ENCODE data around the gene ZNF133.
"Not testable (repeated sequence)": the region's sequence is repeated elsewhere in the genome, so short reads cannot be mapped to it uniquely, and the experiment has no call there.

The ZNF133 gene

DNA sequence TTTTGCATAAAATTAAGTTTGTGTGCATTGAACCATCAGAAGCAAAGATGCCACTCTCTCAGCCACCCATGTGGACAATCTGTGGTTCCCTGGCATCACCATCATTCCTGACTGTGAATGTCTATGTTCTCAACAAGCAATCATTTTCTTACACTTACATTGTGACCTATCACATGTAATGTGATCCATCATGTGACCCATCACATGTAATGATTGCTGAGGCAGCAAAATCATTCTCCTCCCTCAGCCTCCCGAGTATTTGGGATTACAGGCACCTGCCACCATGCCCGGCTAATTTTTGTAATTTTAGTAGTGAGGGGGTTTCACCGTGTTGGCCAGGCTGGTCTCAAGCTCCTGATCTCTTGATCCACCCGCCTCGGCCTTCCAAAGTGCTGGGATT lies 22.0 kb upstream of the ZNF133 start:
- no peak for DNase-seq (ENCODE audit: low read depth)
- TF ChIP-seq, protein P1, sequence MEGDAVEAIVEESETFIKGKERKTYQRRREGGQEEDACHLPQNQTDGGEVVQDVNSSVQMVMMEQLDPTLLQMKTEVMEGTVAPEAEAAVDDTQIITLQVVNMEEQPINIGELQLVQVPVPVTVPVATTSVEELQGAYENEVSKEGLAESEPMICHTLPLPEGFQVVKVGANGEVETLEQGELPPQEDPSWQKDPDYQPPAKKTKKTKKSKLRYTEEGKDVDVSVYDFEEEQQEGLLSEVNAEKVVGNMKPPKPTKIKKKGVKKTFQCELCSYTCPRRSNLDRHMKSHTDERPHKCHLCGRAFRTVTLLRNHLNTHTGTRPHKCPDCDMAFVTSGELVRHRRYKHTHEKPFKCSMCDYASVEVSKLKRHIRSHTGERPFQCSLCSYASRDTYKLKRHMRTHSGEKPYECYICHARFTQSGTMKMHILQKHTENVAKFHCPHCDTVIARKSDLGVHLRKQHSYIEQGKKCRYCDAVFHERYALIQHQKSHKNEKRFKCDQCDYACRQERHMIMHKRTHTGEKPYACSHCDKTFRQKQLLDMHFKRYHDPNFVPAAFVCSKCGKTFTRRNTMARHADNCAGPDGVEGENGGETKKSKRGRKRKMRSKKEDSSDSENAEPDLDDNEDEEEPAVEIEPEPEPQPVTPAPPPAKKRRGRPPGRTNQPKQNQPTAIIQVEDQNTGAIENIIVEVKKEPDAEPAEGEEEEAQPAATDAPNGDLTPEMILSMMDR (IDR thresholded peaks at IDR 0.05; ENCODE audit: low read depth, low read length, missing control alignments), result no peak
- in situ Hi-C loops (cut with HindIII; ENCODE audit: low sequenced_read_pairs), result no loop called here
- no peak overlapping the region for H3K4me3 ChIP-seq (ENCODE audit: low read depth, low read length)

DNA sequence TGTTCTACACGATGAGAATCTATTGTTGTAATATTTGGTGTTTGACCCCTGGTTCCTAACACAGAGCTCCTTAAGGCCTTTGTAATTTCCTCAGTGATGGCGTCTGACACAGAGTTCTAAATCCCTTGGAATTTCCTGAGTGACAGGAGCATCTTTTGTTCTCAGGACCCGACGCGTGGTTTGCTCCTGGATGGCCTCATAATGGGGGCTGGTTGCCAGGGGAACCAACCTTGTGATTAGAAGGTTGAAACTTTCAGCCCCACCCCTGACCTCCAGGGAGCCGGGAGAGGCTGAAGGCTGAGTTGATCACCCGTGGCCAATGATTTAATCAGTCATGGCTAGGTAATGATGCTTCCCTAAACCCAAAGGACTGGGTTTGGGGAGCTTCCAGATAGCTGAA lies 20.5 kb upstream of the ZNF133 start:
- in situ Hi-C loops (cut with HindIII; ENCODE audit: low sequenced_read_pairs), result no loop called here
- TF ChIP-seq, protein P1 (IDR thresholded peaks at IDR 0.05; ENCODE audit: low read depth, low read length, missing control alignments), result no peak
- H3K4me3 ChIP-seq (ENCODE audit: low read depth, low read length), result no peak overlapping the region
- DNase-seq (ENCODE audit: low read depth), result no peak

DNA sequence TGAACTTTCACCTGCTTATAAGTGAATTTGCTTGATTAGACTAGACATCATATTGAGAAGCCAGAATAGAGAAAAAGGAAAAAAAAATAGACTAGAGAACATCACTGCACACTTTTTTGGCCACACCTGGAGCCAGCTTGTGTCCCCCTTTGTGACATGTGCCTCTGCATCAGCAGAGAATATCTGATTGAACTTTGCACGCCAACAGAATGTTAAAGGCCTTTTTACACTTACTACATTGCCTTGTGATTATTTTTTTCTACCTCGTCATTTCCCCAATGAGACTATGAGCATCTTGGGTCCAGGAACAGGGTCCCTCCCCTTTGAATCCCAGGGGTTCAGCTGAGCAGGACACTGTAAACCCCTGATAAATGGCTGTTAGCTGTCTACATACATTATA lies 17.2 kb upstream of the ZNF133 start:
- in situ Hi-C loops (cut with HindIII; ENCODE audit: low sequenced_read_pairs), result no loop called here
- H3K4me3 ChIP-seq (ENCODE audit: low read depth, low read length), result no peak overlapping the region
- TF ChIP-seq, protein P1 (IDR thresholded peaks at IDR 0.05; ENCODE audit: low read depth, low read length, missing control alignments), result no peak
- DNase-seq (ENCODE audit: low read depth), result no peak

DNA sequence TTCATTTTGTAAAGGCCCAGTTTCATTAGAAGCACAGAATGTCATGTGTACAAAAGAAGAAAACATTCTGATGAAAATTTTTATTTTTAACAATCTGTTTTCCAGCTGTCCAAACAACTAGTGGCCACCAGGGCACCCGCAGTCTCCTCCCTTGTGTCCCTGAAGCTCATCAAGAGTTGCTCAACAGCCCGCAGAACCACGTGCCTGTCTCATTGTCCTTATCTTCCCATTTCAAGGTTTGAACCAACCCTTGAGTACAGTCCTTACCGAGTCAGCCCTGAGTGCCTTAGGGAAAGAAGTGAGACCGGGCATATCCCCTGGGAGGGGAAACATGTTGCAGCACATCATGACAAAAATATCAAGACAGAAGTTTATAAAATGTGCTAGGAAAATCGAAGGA lies 15.9 kb upstream of the ZNF133 start:
- in situ Hi-C loops (cut with HindIII; ENCODE audit: low sequenced_read_pairs), result no loop called here
- no peak overlapping the region for H3K4me3 ChIP-seq (ENCODE audit: low read depth, low read length)
- TF ChIP-seq, protein P1 (IDR thresholded peaks at IDR 0.05; ENCODE audit: low read depth, low read length, missing control alignments), result no peak
- no peak for DNase-seq (ENCODE audit: low read depth)

DNA sequence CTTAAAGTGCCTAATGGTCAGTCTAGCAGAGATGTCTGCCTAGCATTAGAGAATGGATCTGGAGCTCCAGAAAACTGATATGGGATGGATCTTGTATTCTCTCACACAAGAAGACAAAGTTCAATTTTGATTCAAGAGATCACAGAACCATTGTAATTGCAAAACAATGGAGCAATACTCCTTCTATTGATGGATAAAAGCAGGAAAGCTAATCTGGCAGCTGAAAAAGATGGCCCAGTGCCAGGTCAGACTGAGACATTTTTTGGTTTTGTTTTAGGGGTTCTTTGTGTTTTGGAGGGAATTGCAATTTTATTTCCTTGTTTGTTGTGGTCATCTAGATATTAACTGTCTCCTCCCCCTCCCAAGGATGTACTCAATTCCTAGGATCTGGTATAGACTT lies 14.6 kb upstream of the ZNF133 start:
- no peak for DNase-seq (ENCODE audit: low read depth)

DNA sequence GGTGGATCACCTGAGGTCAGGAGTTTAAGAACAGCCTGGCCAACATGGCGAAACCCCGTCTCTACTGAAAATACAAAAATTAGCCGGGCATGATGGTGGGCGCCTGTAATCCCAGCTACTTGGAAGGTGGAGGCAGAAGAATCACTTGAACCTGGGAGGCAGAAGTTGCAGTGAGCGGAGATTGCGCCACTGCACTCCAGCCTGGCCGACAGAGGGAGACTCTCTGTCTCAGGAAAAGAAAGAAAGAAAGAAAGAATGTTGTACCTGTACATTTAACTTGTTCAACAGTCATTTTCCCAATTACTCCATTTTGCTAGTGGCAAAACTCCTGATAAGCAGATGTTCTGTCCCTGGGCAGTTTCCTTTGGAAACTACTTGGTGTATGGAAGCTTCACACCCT lies 12.4 kb upstream of the ZNF133 start:
- in situ Hi-C loops (cut with HindIII; ENCODE audit: low sequenced_read_pairs); H3K4me3 ChIP-seq (ENCODE audit: low read depth, low read length); DNase-seq (ENCODE audit: low read depth): not testable (repeated sequence)

More for the DNA sequence above, 14.6 kb upstream of the ZNF133 start:
- H3K4me3 ChIP-seq (ENCODE audit: low read depth, low read length), result no peak overlapping the region
- in situ Hi-C loops (cut with HindIII; ENCODE audit: low sequenced_read_pairs), result no loop called here
- TF ChIP-seq, protein P1 (IDR thresholded peaks at IDR 0.05; ENCODE audit: low read depth, low read length, missing control alignments), result no peak

DNA sequence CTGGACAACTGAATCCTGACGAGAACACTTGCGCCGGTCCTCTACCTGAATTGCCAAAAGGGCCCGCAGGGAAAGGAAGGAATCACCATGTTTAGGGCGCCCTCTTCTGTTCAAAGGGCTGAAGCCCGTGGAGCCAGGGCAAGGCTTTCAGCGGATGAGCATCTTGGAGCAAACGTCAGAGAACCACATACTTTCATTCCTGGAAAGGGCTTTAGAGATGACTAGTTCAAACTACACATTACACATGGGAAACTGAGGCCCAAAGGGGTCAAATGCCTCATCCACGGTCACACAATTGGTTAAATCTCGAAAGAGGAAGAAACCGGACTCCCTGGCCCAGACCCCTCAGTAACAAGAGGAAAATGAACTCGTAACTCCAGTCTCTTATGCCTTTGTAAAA lies 11.5 kb upstream of the ZNF133 start:
- peak; percentile 49 for DNase-seq (ENCODE audit: low read depth)
- no peak overlapping the region for H3K4me3 ChIP-seq (ENCODE audit: low read depth, low read length)
- in situ Hi-C loops (cut with HindIII; ENCODE audit: low sequenced_read_pairs), result no loop called here
- TF ChIP-seq, protein P1 (IDR thresholded peaks at IDR 0.05; ENCODE audit: low read depth, low read length, missing control alignments), result peak; percentile 96

Data from astrocyte of the cerebellum (primary cell).